RWPE1 (cell line): Measurements from ENCODE around the gene SHISA9.

Experiments
- CTCF ChIA-PET: fragments of 350-600 bp; sonication (Branson Sonifier 250); formaldehyde crosslinking; extraction: SDS; loops from one replicate; lab custom pipeline; 2021; lab: Yijun Ruan, JAX
- POLR2A ChIA-PET: fragments of 400-600 bp; formaldehyde crosslinking; extraction: SDS; loops from one replicate; lab custom pipeline; 2020; ENCODE audit warnings: antibody characterized with exemption; ENCODE audit not compliant: low non-redundant PET; lab: Yijun Ruan, JAX
- DNase-seq: peaks from one replicate; pipeline ENCODE4 v3.0.0; 2012; ENCODE audit warnings: low spot score
- H3K27ac ChIP-seq: fragments of 450-650 bp; 2 replicates; pipeline ENCODE4 v1.5.1; 2017
- TF ChIP-seq, protein P1 (sequence below): fragments of 450-650 bp; conservative IDR thresholded peaks from 2 replicates; pipeline ENCODE4 v1.5.1; 2017; ENCODE audit warnings: low read depth, mild to moderate bottlenecking

Gene SHISA9

GRCh38 chr16:13081825-13082331 is 180.5 kb downstream of the SHISA9 start:
- POLR2A ChIA-PET, result no interaction called here
- H3K27ac ChIP-seq, result no peak overlapping the region
- no peak for DNase-seq
- CTCF ChIA-PET, result interaction anchor here (0.7 kb wide), 1 partner anchor 112 kb away, joined by 3 read pairs; no protein-coding TSS in a partner anchor
- TF ChIP-seq, protein P1, sequence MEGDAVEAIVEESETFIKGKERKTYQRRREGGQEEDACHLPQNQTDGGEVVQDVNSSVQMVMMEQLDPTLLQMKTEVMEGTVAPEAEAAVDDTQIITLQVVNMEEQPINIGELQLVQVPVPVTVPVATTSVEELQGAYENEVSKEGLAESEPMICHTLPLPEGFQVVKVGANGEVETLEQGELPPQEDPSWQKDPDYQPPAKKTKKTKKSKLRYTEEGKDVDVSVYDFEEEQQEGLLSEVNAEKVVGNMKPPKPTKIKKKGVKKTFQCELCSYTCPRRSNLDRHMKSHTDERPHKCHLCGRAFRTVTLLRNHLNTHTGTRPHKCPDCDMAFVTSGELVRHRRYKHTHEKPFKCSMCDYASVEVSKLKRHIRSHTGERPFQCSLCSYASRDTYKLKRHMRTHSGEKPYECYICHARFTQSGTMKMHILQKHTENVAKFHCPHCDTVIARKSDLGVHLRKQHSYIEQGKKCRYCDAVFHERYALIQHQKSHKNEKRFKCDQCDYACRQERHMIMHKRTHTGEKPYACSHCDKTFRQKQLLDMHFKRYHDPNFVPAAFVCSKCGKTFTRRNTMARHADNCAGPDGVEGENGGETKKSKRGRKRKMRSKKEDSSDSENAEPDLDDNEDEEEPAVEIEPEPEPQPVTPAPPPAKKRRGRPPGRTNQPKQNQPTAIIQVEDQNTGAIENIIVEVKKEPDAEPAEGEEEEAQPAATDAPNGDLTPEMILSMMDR, result no peak

DNA sequence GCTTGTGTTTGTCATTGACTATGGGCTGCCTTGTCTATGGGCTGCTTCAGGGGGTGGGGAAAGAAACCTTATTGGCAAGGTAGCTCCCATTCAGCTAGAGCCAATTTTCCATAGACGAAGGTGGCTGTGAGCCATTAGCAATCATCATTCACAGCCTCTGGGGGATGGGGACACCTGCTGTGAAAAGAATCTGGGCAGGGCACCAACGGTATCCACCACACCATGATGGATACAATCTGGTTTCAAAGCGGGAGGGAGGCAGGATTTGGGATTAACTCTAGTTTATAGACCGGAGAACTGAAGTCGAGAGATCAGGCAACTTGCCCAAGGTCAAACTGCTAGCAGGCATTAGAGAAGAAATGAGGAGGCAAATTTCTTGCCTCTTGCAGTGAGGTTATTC is 182.3 kb downstream of the SHISA9 start:
- DNase-seq, result no peak
- H3K27ac ChIP-seq, result no peak overlapping the region
- TF ChIP-seq, protein P1, result no peak
- ChIA-PET CTCF (interaction anchor here (0.6 kb wide), 1 partner anchor 748 kb away, joined by 3 read pairs; no protein-coding TSS in a partner anchor), POLR2A (no interaction called here)

DNA sequence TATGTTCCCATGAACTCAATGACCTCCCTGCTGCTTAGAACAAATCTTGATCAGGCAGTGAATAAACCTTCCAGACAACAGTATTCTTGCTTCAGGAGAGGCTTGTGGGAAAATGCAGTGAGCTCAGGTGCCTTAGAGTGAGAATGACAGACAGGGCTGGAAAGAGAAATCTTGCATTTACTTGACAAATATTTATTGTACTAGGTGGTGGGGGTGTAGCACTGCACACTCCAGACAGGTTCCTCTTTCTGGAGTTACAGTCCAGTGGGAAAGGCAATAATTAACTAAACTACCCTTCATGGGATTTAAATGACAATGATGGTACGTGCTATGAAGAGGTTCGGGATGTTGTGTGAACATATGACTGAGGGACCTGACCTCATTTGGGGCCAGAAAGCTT is 182.9 kb downstream of the SHISA9 start:
- DNase-seq, result no peak
- CTCF ChIA-PET, result interaction anchor here (0.6 to 0.7 kb wide), 2 partner anchors 511 to 747 kb away, joined by 3 read pairs; no protein-coding TSS in a partner anchor
- POLR2A ChIA-PET, result no interaction called here

DNA sequence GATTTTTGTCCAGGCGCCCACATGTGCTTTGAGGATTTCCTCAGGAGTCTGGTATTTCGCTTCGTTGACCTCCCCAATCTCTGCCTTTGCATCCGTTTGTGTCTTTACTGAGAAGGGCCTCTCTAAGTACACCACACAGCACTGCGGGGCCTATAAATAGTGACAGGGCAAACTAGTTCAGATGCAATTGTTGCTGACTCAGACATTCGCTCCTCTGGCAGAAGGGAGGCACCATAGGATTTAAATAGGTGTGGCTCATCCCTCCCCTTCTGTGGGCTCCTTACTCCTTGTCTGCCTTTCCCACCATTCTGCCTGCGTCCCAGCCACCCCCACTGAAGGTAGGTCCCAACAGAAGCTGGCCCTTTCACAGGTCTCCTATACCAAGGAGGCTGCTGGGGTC is 192.3 kb downstream of the SHISA9 start:
- no peak overlapping the region for H3K27ac ChIP-seq
- CTCF ChIA-PET, result no interaction called here
- no peak for DNase-seq
- POLR2A ChIA-PET, result no interaction called here
- TF ChIP-seq, protein P1, result no peak

More for the DNA sequence above, 182.9 kb downstream of the SHISA9 start:
- TF ChIP-seq, protein P1, result no peak
- no peak overlapping the region for H3K27ac ChIP-seq

GRCh38 chr16:13095061-13095460 is 193.7 kb downstream of the SHISA9 start:
- CTCF ChIA-PET, result interaction anchor here (0.6 kb wide), 2 partner anchors 379 to 797 kb away, joined by 3 to 6 read pairs; no protein-coding TSS in a partner anchor
- POLR2A ChIA-PET, result no interaction called here

DNA sequence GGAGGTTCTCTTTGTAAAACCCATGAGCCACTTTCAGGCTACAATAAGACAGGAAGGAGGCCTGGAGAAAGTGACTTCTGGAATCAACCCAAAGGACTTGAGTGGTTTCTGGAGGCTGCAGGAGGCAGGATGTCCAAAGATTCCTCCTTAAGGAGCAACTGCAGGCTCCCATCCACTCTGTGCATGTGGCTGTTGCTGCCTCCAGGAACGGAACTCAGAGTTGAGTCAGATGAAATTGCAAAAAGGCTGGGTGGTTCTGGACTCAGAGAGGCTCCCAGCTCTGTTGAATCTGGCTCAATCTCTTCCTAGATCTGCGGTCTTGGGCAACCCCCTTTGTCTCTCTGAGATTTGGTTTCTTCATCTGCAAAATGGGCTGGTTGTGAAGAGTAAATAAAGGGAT is 197.1 kb downstream of the SHISA9 start:
- CTCF ChIA-PET, result no interaction called here
- TF ChIP-seq, protein P1, result no peak
- POLR2A ChIA-PET, result no interaction called here
- no peak overlapping the region; the same call in 1 of the 2 replicates for H3K27ac ChIP-seq
- DNase-seq, result no peak

More at GRCh38 chr16:13095061-13095460, 193.7 kb downstream of the SHISA9 start:
- DNase-seq, result no peak
- TF ChIP-seq, protein P1, result no peak
- H3K27ac ChIP-seq, result no peak overlapping the region
